Spleen (tissue), 7 donors: ENCODE measurements around the gene HSD17B14.

Experiments
- CTCF ChIP-seq, 11 experiments: fragments of 200-600 bp in 7 of 11; fragments of 450-650 bp in 4 of 11; sonication (generic) in 4 of 11; IDR thresholded peaks in 8 of 11; conservative IDR thresholded peaks in 3 of 11; 1 replicate in 7 of 11; 2 replicates in 4 of 11; pipeline versions ENCODE4 v1.4.0 to v1.8.0; 2016 to 2021; ENCODE audit warnings: antibody characterized with exemption in 11 of 11, inconsistent platforms in 4 of 11, mild to moderate bottlenecking in 1 of 11
- POLR2AphosphoS5 ChIP-seq, 3 donors: sonication (generic); formaldehyde crosslinking; IDR thresholded peaks; one replicate each; pipeline ENCODE4 v1.5.1; 2017; ENCODE audit warnings: antibody characterized with exemption in 3 of 3
- donor health status: DM: no; HTN: no; CAD: no; lungs with moderate emphysema.
- donor health status: DM: no; HTN: no; CAD: no.
- donor health status: DM: no; HTN: no; CAD: no.

GRCh38 chr19:48856921-48857320 lies 20.6 kb upstream of the HSD17B14 start:
- TF ChIP-seq CTCF (IDR thresholded peaks at IDR 0.05 in 8 of 11, conservative IDR thresholded peaks at IDR 0.05 in 3 of 11) (no peak), POLR2AphosphoS5 (IDR thresholded peaks at IDR 0.05) (no peak)
